Spleen (tissue), 7 donors: ENCODE results near the gene IFT52.

Source experiments
- POLR2A ChIP-seq, 3 donors: fragments of 450-650 bp; IDR thresholded peaks; one replicate each; pipeline ENCODE4 v1.5.1; 2017; ENCODE audit warnings: antibody characterized with exemption in 3 of 3, mild to moderate bottlenecking in 1 of 3
- POLR2AphosphoS5 ChIP-seq, 3 donors: sonication (generic); formaldehyde crosslinking; IDR thresholded peaks; one replicate each; pipeline ENCODE4 v1.5.1; 2017; ENCODE audit warnings: antibody characterized with exemption in 3 of 3
- TF ChIP-seq, protein P1 (sequence below), 11 experiments: fragments of 200-600 bp in 7 of 11; fragments of 450-650 bp in 4 of 11; sonication (generic) in 4 of 11; IDR thresholded peaks in 8 of 11; conservative IDR thresholded peaks in 3 of 11; 1 replicate in 7 of 11; 2 replicates in 4 of 11; pipeline versions ENCODE4 v1.4.0 to v1.8.0; 2016 to 2021; ENCODE audit warnings: antibody characterized with exemption in 11 of 11, inconsistent platforms in 4 of 11, mild to moderate bottlenecking in 1 of 11
- donor health status: DM: no; HTN: no; CAD: no; lungs with moderate emphysema.
- donor health status: DM: no; HTN: no; CAD: no.
- donor health status: DM: no; HTN: no; CAD: no.

DNA sequence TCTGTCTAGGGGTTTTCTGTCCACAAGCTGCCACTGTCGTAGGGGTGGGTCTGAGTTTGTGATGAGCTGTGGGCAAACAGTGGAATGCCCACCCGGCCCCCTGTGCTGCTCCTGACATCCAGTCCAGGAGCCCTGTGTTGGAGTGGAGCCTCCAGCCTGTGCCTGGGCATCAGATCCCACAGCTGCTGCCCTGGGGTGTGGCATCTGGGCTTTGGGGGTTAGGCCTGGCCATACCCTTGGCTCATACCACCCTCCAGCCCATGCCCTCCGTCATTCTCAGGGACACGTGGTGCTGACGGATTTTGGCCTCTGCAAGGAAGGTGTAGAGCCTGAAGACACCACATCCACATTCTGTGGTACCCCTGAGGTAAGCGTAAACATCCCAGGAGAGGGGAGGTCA is 19.0 kb upstream of the IFT52 start:
- TF ChIP-seq POLR2AphosphoS5 (IDR thresholded peaks at IDR 0.05) (no peak), POLR2A (IDR thresholded peaks at IDR 0.05) (no peak)
- TF ChIP-seq, protein P1, sequence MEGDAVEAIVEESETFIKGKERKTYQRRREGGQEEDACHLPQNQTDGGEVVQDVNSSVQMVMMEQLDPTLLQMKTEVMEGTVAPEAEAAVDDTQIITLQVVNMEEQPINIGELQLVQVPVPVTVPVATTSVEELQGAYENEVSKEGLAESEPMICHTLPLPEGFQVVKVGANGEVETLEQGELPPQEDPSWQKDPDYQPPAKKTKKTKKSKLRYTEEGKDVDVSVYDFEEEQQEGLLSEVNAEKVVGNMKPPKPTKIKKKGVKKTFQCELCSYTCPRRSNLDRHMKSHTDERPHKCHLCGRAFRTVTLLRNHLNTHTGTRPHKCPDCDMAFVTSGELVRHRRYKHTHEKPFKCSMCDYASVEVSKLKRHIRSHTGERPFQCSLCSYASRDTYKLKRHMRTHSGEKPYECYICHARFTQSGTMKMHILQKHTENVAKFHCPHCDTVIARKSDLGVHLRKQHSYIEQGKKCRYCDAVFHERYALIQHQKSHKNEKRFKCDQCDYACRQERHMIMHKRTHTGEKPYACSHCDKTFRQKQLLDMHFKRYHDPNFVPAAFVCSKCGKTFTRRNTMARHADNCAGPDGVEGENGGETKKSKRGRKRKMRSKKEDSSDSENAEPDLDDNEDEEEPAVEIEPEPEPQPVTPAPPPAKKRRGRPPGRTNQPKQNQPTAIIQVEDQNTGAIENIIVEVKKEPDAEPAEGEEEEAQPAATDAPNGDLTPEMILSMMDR (IDR thresholded peaks at IDR 0.05 in 8 of 11, conservative IDR thresholded peaks at IDR 0.05 in 3 of 11): no peak
